Inferior parietal cortex (tissue), 1 donor: ENCODE data around the gene WASF3.
"Not testable (repeated sequence)": the region's sequence is repeated elsewhere in the genome, so short reads cannot be mapped to it uniquely, and the experiment has no call there.

ENCODE experiments used
- DNase-seq: peaks from one replicate; pipeline ENCODE4 v3.0.0-alpha.2; 2016; ENCODE audit errors: extremely low spot score

Gene WASF3

DNA sequence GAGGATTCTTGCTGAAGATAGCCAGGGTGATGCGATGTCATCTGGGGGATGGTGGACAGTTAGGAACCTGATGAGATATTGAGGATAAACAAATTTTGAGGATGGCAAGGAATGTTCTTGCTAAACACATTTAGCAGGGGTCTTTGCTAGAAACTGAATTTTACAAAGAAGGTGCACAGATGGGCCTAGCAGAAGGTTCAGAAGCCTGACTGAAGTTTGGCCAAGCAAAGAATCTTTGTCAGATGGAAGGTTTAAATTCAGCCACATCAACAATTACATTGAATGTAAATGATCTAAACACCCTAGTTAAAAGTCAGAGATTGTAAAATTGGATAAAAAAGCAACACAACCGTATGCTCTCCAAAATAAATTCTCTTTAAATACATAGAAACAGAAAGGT is 68.8 kb downstream of the WASF3 start:
- DNase-seq = no peak

DNA sequence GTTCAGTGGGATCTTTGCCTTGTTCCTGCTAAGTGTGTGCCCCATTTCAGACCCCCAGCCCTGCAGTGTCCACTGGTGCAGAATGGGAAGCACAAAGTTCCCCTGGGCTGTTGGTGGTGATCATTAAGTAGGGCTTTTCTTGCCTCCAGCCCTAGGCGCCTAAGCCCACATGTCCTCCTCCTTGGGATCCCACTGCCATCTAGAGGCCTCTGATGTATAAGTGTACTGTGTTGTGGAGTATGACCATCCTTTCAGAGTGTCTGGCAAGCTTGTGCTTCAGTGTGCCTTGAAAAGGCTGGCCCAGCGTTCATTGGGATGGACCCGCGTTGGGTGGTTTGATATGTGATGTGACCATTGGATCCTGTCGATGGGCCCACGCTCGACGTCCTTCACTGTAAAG is 71.2 kb downstream of the WASF3 start:
- no peak for DNase-seq

GRCh38 chr13:26629260-26629825 is 71.9 kb downstream of the WASF3 start:
- DNase-seq = no peak

DNA sequence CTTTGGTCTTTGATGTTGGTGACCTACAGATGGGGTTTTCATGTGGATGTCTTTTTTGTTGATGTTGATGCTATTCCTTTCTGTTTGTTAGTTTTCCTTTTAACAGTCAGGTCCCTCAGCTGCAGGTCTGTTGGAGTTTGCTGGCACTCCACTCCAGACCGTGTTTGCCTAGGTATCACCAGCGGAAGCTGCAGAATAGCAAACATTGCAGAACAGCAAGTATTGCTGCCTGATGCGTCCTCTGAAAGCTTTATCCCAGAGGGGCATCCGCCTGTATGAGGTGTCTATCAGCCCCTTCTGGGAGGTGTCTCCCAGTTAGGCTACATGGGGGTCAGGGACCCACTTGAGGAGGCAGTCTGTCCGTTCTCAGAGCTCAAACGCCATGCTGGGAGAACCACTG is 78.2 kb downstream of the WASF3 start:
- DNase-seq = not testable (repeated sequence)

GRCh38 chr13:26636073-26636472 is 78.6 kb downstream of the WASF3 start:
- not testable (repeated sequence) for DNase-seq

GRCh38 chr13:26646603-26647002 is 89.1 kb downstream of the WASF3 start:
- DNase-seq = no peak

DNA sequence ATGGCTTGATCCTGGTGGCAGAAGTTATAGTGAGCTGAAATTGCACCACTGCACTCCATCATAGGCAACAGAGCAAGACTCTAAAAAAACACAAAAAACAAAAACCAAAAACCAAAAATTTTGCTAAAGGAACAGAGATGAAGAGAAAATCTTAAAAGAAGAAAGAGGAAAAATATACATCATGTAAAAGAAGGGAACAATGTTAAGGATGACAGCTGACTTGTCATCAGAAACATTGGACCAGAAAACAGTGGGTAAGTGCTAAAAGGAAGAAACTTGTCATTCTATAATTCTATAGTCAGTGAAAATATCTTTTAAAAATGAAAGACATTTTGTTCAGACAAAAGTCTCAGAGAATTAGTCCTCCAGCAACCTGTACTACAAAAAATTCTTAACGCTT is 93.8 kb downstream of the WASF3 start:
- DNase-seq = no peak

GRCh38 chr13:26653310-26653709 is 95.8 kb downstream of the WASF3 start:
- DNase-seq = no peak

GRCh38 chr13:26653842-26654241 is 96.4 kb downstream of the WASF3 start:
- no peak for DNase-seq

DNA sequence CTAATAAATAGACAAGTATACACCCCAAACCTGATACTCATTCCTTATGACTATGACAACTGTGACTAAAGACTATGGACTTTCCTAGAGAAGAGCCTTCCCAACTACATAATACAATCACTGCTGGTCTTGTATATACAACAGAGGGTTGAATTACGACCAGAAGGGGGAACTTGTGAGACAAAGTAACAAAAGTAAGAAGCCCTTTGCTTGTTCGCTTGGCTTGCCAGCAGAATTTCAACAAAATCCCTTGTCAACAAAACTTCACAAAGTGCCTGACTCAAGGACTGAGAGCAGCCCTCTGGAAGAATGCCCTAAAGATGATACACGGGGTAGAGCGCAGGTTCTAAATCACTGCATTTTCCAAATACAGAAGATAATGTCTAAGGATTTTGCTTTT is 99.4 kb downstream of the WASF3 start:
- DNase-seq = peak; percentile 50

- DNase-seq = peak; percentile 38
Observed at GRCh38 chr13:26658448-26659385, 101.2 kb downstream of the WASF3 start.

- no peak for DNase-seq
Observed at GRCh38 chr13:26660185-26660584, 102.7 kb downstream of the WASF3 start.

DNA sequence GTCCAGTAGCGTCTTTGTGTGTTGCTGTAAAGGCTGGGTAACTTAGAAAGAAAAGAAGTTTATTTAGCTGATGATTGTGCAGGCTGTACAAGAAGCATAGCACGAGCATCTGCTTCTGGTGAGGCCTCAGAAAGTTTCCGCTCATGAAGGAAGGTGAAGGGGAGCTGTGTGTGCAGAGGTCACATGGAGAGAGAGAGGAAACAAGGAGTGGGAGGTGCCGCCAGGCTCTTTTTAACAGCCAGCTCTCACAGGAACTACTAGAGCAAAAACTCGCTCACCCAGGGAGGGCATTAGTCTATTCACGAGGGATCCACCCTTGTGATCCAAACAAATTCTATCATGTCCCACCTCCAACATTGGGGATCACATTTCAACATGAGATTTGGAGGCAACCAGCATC is 103.3 kb downstream of the WASF3 start:
- no peak for DNase-seq

DNA sequence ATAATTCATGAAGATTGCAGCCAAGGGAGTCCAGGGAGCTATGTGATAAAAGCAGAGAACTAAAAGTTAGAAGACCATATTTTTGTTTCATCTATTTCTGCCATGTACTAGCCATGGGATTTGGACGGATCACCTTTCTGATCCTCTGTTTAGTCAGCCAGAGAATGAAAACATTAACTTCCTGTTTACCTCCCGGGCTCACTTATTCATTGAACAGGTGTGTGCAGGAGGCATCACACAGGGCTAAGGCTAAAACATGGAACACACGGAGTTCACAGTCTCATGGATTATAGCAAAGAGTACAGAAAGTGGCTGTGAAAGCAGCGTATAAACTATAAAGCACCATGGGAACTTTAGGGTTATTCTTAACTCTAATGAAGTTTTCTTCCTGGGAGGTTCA is 106.3 kb downstream of the WASF3 start:
- DNase-seq = no peak

DNA sequence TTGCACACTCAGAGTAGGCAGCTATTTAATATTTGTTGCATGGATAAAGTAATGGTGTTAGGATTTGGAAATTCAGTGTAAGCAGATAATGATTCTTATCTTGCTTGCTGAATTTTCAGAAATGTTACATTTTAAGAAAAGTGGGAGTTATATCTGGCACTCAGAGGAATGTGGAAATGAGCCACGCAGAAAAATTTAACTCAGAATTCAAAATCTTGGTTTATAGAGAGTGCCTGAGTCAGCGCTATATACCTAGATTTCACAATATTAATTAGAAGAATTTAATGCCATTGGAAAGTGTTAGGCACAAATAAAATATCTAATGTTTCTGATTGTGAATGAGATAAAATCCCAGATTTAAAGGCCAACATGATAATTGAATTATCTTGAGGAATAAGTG is 106.8 kb downstream of the WASF3 start:
- no peak for DNase-seq

GRCh38 chr13:26664876-26665275 is 107.4 kb downstream of the WASF3 start:
- no peak for DNase-seq

DNA sequence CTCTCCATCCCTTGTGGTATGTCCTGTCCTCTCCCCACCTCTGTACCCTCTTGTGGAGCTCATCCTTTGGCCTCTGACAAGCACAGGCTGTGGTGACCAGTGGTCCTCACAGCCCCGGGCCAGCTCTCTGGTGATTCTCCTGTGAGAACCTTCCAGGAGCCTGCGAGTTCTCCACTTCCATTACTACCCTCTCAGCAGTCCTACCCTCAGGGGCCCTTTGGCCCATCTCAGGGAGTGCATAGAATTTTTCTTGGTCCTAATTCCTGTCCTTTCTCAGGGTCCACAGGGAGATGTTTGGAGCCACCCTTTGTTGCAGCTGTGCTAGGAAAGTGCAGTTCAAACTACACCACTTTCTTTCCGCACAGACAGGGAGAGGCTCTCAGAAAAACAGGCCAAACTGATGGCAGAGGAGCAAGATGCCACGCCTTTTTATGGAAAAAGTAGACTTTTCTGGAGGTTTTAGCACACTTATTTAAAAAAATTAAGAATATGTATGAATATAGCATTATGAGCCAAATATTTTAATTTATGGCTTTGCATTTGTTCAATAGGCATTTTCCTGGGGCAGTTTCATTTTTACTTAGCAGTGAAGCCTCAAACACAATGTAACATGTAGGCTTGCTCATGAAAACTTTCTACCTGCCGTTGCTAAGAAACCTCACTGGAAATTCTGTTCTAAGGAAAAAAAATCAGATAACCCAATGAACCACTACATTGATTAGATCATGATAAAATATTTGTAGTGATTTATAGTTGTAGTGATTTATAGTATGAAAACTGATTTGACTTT is 111.1 kb downstream of the WASF3 start:
- no peak for DNase-seq

DNA sequence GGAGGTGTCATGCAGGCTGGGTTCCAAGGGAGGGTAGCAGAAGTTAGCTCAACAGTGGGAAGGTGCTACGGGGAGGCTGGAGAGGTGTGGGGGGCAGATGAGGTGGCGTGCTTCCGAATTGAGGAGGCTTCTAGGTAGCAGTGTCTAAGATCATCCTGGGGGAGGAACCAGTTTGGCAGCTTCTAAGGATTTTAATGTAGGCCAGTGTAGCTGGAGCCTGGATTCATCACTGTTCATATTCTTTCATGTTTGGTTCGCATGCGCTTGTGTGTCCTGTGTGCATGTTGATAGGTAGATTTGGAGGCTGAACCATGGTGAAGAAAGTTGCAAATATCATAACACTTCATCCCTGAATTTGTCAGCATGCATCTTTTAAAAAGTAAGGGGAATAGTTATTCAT is 116.4 kb downstream of the WASF3 start:
- DNase-seq = no peak

DNA sequence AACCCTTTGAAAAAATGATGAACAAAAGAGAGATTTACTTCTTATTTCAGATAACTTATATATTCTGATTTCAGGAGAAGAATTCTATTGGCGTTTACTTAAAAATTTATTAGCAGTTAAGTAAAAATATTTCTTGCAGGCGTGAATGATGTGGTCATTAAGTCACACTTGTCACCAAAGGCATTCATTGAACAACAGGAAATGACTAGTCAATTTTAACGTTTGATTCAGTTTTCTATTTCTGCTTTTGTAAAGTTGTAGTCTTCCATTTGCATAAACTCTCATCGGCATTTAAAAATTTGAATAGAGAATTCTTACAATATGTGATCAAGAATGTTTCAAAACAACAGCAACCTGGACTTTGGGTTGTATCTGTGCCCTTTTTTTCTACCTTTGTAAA is 119.7 kb downstream of the WASF3 start:
- no peak for DNase-seq

- DNase-seq = no peak
Observed at GRCh38 chr13:26678330-26678729, 120.8 kb downstream of the WASF3 start.

GRCh38 chr13:26678796-26679195 is 121.3 kb downstream of the WASF3 start:
- DNase-seq = no peak

GRCh38 chr13:26679411-26680122 is 122.1 kb downstream of the WASF3 start:
- DNase-seq = no peak
